NCI-H524 (cell line): ENCODE results near the gene CD81.
"Not testable (repeated sequence)": the region's sequence is repeated elsewhere in the genome, so short reads cannot be mapped to it uniquely, and the experiment has no call there.

Experiments used
- DNase-seq, 2 experiments: peaks; one replicate each; lab custom pipeline; 2025; lab: John Stamatoyannopoulos, UW

The CD81 gene

DNA sequence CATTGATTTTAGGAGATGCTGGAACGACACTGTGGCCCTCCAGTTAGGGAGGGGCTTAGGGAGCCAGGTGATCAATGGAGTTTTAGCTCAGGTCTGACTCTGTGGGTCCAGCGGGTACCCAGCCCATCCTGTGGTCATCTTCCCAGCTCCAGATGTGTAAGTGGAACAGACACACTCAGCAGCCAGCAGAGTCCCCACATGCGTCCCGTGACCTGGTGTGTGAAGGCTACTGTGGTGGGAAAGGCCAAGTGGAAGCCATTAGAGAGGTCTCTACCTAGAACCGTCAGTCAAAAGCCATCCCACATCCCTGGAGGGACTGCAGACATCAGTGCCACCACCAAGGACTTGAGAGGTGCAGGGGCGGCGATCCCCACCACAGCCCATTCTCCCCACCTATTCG is 19.9 kb upstream of the CD81 start:
- DNase-seq, result no peak

DNA sequence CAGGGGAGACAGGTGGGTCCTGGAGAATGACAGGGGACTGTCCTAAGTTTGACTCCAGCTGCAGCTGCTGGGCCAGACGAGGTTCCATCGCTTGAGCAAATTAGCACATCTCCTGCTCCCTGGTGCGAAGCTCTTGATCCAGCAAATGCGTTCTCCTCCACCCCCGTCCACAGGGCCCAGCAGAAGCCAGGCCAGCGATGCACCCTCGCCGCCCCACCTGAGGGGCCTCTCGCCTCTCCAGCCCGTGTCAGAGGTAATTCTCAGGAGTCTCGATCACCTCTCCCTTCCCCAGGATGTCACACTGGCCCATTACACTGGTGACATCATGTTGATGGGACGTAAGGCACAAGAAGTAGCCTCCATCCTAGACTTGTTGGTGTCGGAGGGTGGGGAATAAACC is 19.5 kb upstream of the CD81 start:
- not testable (repeated sequence) for DNase-seq

DNA sequence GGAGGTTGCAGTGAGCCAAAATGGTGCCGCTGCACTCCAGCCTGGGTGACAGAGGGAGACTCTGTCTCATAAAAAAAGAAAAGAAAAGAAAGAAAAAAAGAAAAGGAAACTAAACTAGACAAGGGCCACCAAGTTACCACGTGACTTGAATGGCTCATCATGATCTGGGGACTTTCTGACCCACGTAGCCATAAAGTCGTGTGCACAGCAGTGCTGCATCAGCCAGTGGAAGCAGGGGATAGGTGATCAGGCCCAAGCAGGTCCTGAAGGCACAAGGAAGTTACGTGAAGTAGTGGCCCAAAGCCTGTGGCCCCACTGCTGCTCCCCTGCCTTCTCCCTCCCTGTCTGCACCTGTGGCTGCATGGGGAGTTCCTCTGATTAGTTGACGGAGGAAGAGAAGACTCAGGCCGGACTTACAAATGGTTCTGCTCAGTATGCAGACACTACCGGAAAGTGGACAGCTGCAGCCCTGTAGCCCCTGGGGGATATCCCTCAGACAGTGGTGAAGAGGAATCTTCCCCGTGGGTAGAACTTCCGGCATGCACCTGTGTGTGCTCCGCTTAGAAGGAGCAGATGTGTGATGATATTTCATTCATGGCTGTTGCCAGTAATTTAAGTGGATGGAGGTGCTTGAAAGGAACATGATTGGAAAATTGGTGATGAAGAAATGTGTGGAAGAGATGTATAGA is 18.2 kb upstream of the CD81 start:
- no peak for DNase-seq

DNA sequence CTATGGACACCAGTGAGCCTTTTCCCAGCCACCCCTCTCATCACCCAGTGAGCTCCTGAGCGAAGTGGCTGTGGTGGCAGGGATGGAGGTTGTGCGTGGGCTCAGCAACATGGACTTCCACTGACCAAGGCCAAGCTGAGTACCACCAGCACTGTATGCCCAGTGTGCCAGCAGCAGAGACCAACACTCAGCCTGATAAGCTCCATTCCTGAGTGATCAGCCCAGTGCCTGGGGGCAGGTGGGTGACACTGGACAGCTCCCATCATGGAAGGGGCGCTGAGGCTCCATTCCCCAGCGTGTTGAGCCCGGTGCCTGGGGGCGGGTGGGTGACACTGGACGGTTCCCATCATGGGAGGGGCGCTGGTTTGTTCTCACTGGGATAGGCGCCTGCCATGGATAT is 17.6 kb upstream of the CD81 start:
- DNase-seq, result no peak

DNA sequence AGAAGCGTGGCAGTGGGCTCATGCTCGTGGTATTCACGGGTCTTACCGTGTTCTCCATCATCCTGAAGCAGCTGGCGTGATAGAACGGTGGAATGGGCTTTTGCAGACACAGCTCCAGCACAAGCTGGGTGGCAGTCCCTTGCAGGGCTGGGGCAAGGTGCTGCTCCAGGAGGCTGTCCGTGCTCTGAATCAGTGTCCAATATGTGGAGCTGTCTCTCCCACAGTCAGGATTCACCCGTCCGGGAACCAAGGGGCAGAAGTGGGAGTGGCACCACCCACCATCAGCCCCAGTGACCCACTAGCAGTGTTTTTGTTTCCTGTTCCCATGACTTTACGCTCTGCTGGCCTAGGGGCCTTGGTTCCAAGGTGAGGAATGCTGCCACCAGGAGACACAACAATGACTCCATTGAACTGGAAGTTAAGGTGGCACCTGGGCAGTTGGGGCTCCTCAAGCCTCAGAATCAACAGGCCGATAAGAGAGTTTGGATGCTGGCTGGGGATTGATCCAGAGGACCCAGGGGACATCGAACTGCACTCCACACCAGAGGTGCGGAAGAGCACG is 16.9 kb upstream of the CD81 start:
- no peak for DNase-seq

DNA sequence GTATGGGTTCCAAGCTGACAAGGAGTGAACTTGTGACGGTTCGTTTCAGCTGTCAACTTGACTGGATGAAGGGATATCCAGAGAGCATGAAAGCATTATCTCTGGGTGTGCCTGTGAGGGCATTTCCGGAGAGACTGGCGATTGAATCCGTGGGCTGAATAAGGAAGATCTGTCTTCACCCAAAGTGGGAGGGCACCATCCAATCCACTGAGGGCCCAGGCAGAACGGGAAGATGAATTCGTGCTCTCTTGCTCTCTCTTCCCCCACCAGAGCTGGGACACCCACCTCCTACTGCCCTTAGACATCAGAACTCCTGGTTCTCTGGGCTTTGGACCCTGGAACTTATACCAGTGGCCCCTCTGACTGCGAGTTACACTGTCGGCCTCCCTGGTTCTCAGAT is 15.5 kb upstream of the CD81 start:
- no peak for DNase-seq

DNA sequence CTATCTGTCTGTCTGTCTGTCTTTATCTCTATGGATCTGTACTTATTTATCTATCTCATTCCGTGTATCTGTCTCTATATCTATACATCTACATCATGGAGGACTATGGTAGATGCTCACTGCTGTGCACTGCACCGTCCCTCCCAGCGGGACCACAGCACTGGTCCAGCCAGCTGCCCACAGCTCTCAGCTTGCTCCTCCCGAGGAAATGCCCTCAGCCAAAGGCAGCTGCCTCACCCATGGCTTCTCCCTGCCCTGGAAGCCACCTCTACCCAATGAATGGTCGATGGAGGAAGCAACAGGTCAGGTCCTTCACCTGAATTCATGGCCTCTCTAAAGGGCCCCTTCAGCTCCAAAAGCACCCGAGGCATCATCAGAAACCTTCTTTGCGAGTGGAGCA is 14.7 kb upstream of the CD81 start:
- DNase-seq, result no peak

DNA sequence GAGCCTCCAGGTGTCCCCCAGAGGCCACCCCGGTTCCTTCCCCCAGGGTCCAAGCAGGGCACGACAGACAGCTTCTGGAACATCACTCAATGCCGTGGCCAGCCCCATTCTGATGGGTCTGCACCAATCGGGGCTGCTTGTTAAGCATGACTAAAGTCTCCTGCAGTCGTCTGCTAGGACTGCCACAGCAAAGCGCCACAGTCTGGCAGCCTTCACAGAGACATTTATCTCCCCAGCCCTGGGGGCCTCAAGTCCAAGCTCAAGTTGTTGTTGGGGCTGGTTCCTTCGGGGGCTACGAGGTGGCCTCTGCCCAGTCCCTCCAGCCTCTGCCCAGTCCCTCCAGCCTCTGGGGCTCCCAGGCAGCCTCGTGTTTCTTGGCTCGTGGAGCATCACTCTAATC is 14.0 kb upstream of the CD81 start:
- no peak for DNase-seq

DNA sequence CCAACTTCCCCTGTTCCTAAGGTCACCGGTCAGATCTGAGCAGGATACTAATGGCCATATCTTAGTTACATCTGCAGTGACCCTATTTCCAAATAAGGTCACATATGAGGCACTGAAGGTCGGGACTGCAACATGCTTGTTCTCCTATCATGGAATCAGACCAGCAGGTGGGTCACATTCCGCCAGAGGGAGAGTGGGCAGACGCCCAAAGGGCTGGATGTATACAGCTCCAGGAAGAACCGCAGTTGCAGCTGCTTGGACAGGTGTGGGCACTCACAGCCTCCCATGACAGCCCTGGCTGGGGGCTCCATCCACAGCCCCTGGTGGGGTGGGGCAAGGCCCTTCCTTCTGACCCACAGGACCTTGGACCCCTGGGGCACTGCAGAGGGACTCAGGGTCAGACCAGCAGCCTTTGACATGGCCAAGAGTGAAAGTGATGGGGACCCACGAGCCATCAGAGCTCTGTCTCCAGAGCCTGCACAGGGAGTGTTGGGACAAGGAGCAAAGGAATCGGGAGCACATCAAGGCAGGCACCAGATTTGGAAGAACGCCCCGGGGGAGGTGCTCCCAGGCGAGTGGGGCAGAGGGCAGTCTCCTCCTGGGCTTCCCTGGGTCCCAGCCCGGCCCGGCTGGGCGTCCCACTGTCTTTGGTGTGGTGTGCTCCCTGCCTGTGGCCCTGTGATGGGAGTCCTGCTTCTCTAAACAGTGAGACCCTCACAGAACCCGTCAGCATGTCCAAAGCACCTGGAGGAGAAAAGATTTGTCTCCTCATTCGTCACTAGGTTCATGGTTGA is 13.3 kb upstream of the CD81 start:
- DNase-seq, result no peak

DNA sequence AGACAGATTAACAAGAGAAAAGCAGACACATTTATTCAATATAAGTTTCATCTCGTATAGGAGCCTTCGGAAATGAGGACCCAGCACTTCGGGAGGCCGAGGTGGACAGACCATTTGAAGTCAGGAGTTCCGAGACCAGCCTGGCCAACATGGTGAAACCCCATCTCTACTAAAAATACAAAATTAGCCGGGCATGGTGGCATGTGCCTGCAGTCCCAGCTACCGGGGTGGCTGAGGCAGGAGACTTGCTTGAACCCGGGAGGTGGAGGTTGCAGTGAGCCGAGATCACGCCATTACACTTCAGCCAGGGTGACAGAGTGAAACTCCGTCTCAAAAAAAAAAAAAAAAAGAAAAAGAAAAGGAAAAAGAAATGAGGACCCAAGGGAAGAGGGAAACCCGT is 12.7 kb upstream of the CD81 start:
- DNase-seq, result not testable (repeated sequence)

DNA sequence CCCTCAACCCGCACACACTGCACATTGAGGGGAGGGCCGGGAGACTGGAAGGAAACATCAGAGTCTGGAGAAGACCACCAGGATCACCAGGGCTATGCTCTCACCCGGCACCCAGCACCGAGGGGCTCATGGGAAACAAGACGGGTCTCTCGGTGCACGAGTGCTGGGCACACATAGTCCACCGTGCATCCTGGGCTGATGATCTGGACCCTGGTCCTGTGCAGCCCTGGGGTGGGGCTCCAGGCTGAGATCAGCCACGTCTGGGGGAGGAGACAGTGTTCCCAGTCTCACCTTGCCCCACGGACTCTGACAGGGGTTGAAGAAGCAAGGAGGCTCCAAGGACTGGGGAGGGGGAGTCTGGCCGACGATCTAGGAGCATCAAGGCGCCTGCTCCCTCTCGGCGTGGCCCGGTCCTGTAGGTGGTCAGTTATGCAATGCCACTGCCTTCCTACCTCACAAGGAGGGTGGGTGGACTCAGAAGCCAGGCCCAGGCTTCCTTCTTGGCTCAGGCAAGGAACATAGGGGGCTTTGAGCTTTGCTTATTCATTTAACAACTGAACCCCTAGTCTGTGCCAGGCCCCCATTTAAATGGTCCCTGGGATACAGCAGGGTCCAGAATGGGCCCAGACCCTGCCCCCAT is 11.4 kb upstream of the CD81 start:
- DNase-seq, result no peak

DNA sequence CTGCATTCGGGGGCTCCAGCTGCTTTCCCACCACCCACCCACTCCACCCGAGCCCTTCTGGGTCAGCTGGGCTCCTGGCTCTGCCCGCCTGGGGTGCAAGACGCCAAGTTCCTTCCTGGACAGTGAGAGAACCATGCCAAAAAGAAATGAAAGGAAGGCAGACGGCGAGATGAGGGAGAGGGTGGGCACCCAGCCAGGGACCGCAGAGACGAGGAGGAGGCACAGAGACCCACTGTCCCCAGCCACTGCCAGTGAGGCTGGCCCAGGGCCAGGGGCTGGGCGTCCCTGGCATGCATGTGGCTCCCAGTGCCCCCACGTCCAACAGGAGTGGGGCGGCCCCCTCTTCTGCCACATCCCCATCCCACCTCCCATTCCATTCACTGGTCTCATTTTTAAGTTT is 10.8 kb upstream of the CD81 start:
- no peak for DNase-seq

DNA sequence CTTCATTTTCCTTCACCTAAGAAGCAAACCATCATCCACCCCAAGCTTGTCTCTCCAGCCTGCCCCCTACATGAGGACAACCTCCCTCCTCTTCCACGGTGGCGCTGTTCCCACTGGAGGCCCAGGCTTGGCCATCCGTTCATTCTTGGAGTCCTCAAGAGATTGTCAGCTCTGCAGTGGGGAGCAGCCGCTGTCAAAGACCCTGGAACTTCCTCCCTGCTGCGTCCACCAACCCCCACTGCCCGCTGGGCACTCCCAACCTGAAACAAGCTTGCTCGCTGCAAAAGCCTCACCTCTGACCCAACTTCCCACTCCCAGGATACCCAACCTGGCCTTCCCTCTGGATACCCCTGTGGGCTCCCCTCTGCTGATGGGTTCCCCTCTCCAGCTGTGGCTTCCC is 10.4 kb upstream of the CD81 start:
- no peak for DNase-seq

DNA sequence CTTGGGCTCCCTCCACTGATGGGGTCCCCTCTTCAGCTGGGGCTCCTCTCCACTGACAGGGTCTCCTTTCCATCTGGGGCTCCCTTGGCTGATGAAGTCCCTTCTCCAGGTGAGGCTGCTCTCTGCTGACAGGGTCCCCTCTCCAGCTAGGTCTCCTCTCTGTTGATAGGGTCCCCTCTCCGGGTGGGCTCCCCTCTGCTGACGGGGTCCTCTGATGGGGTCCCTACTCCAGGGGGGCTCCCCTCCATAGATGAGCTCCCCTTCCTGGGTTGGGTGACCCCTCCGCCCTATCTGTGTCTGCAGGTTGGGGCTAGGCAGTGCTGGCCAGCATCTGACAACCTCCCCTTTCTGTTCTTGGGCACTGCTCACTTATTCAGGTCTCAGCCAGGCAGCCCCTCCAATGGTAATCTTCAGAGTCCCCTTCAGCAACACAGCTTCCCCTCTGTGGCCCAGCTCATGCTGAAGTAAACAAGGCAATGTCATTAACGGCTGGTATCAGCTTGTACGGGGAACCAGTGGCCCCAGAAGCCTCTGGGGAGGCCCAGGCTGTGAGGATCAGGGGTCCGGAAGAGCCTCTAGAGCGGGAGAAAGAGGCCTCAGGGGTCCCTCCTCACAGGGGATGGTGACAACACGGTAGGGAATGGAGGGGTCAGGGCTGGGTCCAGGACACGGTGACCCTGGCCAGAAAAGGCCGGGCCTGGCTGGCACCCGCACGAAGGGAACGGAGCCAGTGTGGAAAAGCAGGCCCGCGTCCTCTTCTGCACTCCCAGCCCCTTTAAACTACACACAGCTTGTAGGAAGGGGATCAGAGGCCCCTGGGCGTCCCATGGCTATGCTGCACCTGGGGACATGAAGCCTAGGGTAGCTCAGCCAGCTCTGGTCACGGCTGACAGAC is 9.6 kb upstream of the CD81 start:
- DNase-seq, result no peak

DNA sequence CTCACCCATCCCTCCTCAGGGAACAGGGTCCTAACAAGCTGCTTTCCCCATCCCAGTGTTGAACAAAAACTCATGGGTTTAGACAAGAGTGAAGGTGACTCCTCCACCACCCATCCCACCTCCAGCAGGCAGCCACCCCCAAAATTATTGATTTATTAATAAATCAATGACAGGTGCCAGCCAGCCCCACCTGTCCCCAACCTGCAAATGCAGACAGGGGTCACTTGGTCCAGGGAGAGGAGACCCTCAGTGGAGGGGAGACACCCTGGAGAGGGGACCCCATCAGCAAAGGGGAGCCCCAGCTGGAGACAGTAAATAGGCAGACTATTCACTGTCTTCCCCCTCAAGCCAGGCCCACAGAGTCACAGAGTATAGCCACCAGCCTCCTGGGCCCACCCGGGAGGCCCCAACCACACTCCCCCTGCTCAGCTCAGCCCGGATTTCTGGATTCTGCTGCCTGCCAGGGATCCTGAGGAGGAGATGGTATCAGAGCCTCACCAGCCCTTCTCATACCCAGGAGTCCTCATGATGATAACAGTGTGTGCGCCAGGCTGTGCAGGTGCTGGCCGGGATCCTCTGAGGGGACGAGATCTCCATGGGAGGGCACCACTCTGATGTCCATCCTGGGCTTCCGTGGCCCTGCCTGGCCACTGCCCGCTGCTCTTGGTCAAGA is 8.8 kb upstream of the CD81 start:
- DNase-seq, result no peak

DNA sequence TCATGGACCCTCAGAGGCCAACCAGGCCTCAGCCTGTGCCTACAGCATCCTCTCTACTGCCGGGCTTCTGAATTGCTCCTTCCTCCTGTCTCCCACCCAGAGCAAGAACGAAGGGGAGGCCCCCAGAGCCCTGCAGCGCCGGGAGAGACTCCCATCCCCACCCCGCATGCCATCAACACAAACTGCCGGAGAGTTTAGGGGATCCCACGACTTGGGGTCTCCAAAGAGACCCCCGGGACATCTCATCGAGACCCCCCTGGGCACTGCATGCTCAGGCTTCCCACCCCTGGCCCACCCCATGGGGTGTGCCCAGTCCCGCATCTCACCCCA is 8.3 kb upstream of the CD81 start:
- DNase-seq, result no peak

DNA sequence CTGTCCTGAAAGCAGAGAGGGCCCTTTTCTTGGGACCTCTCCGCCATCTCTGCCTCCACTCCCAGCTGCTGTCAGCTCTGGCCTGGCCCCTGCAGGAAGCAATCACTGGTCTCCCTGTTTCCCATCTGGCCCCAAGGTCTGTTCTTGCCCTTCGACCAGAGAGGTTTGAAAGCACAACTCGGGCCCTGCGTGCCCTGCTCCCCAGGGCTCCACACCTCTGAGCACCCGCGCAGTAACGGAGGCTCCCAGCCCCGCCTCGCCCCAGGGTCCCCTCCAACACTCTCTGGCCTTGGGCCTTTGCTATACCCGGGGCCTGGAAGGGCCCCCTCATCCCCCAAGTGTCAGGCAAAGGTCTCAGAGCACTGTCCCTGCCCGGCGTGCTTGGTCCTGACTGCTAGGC is 7.8 kb upstream of the CD81 start:
- no peak for DNase-seq

DNA sequence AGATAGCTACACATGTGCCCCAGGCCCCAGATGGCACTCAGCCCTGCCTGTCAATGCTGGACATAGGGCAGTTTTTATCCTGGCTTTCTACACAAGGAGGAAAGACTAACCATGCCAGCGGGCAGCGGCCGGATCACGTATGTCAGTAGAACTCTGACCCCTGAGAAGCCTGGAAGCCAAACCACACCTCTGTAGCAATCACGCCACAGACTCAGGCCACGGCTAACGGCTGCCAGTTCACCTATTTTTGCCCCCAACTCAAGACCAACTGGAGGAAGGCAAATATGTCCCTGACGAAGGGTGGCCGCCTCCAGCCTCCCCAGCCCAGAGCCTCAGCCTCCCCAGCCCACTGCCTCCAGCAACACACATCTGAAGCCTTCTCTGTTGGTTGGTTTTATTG is 7.2 kb upstream of the CD81 start:
- no peak for DNase-seq

DNA sequence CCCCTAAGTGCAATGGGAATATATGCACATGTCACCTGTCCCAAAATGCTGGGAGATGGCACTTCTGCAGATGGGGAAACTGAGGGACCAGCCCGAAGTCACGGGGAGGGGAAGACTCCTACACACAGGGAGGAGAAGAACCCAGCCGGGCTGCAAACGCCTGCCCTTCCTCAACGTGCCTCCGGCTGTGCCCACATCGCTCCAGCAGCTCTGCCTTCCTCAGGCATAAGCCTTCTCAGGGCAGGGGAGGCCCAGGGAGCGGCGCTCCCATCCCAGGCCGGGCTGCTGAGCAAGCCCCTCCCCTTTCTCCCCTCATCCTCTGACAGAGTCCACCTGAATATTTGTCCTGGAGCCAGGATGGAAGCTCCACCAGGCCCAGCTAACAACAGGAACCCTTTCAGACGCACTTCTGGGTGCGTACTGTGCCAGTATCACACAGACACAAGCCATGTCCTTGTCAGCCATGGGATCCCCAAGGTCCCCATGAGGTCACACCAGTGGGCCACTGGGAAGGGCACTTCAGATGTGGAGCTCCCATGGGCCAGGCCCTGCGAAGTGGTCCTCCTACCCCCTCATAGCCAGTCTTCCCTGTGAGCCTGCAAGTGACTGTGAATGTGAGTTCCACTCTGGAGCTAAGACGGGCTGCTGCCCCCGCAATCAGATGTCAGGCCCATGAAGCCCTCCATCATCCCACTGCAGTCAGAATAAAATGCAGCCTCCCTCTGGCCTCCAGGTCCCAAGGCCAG is 2.5 kb upstream of the CD81 start:
- DNase-seq, result no peak

DNA sequence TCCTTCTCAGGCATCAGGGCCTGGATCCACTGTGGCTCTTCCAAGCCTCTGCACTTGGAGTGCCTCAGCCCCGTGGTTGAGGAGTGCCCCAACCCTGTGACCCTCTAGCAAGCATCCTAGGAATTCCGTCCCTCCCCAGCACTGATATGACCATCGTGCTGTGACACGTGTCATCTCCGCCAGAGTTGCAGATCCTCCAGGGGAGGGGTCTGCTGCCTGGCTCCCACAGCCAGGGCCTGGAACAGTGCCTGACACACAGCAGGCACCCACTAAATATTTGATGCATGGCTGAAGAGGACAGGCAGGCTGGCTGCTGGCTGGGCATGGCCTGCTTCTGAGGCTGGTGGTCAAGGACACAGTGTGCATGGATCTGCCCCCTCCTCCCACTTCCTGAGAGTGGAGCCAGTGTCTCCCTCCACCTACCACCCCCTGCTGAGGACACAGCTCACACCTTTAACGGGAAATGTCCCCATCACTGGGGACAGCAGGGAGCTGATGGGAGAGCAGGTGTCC is 1.7 kb upstream of the CD81 start:
- DNase-seq, result no peak
